ENCODE data around the gene JPH2. TPM values are rescaled to one million over a fixed set of nuclear protein-coding genes. Genes with fewer than 3 reads are reported as not detected.

The JPH2 gene
- total and polyA plus RNA-seq, 10 of the 15 experiments (the other 5 are each of a cell fraction or from before 2014, with no cell fraction given): 0.16 TPM; not detected in 9

GRCh38 chr20:44075191-44075949 lies 111.6 kb downstream of the JPH2 start:
- H3K9ac ChIP-seq (ENCODE audit: control insufficient read depth, insufficient read depth, low read length): no peak overlapping the region
- H3K79me2 ChIP-seq (ENCODE audit: control insufficient read depth, insufficient read depth, low read length): no peaks in the 10 kb centered on the region
- no peaks in the 10 kb centered on the region for H3K36me3 ChIP-seq (ENCODE audit: control insufficient read depth in 2 of 2, insufficient read depth in 2 of 2, low read length in 1 of 2)
- H2AFZ ChIP-seq (ENCODE audit: control insufficient read depth, low read depth, low read length): no peak overlapping the region
- ChIA-PET RAD21 (ENCODE audit: unreplicated experiment) (interaction anchor here (1.0 to 10.1 kb wide), 5 partner anchors 30 to 338 kb away, joined by 3 to 182 read pairs (median 4); no protein-coding TSS in a partner anchor), POLR2A (no interaction called here), SMC1A (ENCODE audit: uncharacterized antibody, unreplicated experiment) (interaction anchor here (1.0 to 9.8 kb wide), 3 partner anchors 18 to 325 kb away, joined by 4 to 67 read pairs (median 5); no protein-coding TSS in a partner anchor), CTCF (interaction anchor here (0.8 to 16.0 kb wide), 6 partner anchors 11 to 338 kb away, joined by 3 to 223 read pairs (median 4); no protein-coding TSS in a partner anchor)
- no TSS peak for BruUV-seq (replicated peaks)
- TF ChIP-seq CREM (IDR thresholded peaks at IDR 0.05; ENCODE audit: low read depth) (no peak), NFYA (IDR thresholded peaks at IDR 0.05; ENCODE audit: borderline replicate concordance, low read depth, low read length) (no peak), MEF2A (IDR thresholded peaks at IDR 0.05; ENCODE audit: insufficient read depth, low read depth, low read length) (no peak), REST (IDR thresholded peaks at IDR 0.05; ENCODE audit: low read depth, low read length) (no peak), POLR2AphosphoS5 (IDR thresholded peaks at IDR 0.05; ENCODE audit: low read length) (no peak), ZNF274 (IDR thresholded peaks at IDR 0.05; ENCODE audit: insufficient read depth, insufficient read length) (no peak), ZBTB4 (CRISPR knock-in tag; IDR thresholded peaks at IDR 0.05) (no peak), GABPA (IDR thresholded peaks at IDR 0.05; ENCODE audit: low read depth) (no peak)
- peaks cover 4% of the 10 kb centered on the region; the same call in 1 of the 2 replicates for H3K4me1 ChIP-seq (ENCODE audit: control insufficient read depth, insufficient read depth, low read length)
- WGBS (ENCODE audit: insufficient coverage, insufficient replicate concordance, low lambda C conversion rate, missing lambda C conversion rate): 88% methylated on average over 21 of the region's 23 CpGs
- H3K27me3 ChIP-seq (replicated peaks in 1 of 2; ENCODE audit: control insufficient read depth in 2 of 2, insufficient read depth in 2 of 2, low read length in 1 of 2): no peaks in the 10 kb centered on the region
- intact Hi-C loops (cut with micrococcal nuclease; ENCODE audit: unreplicated experiment) (no loop called here), in situ Hi-C loops (cut with MboI) (no loop called here)
- ATAC-seq (no peak), FAIRE-seq (no peak), DNase-seq (ENCODE audit: low read depth, low spot score) (no peak)
- H3K4me3 ChIP-seq: no peak overlapping the region
- H3K27ac ChIP-seq (ENCODE audit: control insufficient read depth, insufficient read depth): no peak overlapping the region
- H3K9me3 ChIP-seq (replicated peaks; ENCODE audit: control insufficient read depth, insufficient read depth, low read length): no peaks in the 10 kb centered on the region
- no peaks in the 10 kb centered on the region for H4K20me1 ChIP-seq (ENCODE audit: control insufficient read depth, insufficient read depth)
- no peak overlapping the region for H3K4me2 ChIP-seq (ENCODE audit: control insufficient read depth, insufficient read depth)

Data from GM12878 (cell line).